Stimulated activated CD4-positive, alpha-beta T cell treated with anti-CD3 and anti-CD28 coated beads, Interleukin-2, amount 100 ng/mL, for 48 hours (primary cell): Measurements from ENCODE around the gene OLIG1.

Experiments used
- DNase-seq, 2 donors: peaks; one replicate each; pipeline ENCODE4 v3.0.0-alpha.2; 2020

The OLIG1 gene

DNA sequence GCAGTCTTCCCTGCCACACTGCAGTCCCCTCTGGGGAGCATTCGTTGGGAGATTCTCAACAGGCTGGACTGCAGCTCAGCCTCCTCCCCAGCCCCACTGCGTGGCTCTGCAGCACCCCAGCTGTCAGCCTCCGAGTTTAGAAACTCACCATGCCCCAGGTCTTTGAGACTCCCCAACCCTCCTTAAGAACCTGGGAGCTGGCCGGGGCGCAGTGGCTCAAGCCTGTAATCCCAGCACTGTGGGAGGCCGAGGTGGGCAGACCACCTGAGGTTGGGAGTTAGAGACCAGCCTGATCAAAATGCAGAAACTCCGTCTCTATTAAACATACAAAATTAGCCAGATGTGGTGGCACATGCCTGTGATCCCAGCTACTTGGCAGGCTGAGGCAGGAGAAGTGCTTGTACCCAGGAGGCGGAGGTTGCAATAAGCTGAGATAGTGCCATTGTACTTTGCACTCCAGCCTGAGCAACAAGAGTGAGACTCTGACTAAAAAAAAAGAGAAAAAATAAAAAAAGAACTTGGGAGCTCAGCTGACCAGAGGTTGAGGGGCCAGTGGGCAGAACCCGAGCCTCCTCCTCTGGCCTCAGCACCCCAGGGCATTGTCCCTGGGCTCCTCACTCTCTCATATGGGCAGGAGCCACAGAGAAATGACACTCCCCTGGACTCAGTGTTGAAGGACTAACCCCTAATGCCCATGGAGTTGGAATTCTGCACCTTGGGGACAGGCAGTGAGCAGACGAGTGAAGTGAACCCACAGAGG, 38.6 kb upstream of the OLIG1 start:
- no peak for DNase-seq

DNA sequence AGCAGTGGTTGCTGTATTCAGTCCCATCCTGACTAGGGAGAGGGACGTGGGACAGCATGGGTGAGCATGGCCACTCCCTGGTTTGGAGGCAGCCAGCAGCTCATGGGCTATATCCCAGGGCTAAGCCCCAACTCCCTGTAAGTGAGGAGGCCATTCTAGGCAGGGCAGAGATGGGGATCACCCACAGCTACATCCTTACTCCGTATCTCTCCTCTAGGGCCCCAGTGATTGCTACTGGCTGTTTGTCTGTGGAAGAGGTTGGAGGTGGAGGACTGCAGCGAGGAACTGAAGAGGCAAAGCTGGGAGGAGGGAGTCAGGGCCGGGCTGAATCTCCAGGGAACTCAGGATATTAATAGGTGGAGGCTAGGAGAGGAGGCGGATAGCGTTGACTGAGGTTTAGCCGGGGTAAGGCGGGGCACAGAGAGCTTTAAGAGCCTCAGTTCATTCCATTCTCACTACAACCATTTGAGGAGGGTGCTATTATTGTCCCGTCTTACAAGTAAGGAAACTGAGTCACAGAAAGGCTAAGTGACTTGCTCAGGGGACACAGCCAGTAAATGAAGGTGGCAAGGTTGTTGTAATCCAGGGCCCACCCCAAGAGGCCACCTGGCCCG, 37.4 kb upstream of the OLIG1 start:
- no peak for DNase-seq

DNA sequence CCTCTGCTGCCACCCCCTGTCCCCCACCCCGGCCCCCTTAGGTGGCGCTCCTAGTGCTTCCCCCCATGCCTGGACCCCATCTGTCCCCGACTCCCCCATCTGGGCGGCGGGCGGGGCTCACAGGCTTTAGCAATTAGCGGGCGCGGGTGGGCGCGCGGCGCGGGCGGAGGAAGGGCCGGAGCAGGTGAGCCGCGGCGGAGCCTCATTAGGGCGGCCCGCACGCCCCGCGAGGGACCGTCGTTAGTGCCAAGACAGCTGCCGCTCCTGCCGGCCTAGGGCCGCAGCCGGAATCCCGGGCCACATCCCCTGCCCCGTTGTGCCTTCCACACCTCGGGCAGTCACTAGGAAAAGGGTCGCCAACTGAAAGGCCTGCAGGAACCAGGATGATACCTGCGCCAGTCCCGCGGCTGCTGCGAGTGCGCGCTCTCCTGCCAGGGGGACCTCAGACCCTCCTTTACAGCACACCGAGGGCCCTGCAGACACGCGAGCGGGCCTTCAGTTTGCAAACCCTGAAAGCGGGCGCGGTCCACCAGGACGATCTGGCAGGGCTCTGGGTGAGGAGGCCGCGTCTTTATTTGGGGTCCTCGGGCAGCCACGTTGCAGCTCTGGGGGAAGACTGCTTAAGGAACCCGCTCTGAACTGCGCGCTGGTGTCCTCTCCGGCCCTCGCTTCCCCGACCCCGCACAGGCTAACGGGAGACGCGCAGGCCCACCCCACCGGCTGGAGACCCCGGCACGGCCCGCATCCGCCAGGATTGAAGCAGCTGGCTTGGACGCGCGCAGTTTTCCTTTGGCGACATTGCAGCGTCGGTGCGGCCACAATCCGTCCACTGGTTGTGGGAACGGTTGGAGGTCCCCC, 36.6 kb upstream of the OLIG1 start:
- no peak for DNase-seq

DNA sequence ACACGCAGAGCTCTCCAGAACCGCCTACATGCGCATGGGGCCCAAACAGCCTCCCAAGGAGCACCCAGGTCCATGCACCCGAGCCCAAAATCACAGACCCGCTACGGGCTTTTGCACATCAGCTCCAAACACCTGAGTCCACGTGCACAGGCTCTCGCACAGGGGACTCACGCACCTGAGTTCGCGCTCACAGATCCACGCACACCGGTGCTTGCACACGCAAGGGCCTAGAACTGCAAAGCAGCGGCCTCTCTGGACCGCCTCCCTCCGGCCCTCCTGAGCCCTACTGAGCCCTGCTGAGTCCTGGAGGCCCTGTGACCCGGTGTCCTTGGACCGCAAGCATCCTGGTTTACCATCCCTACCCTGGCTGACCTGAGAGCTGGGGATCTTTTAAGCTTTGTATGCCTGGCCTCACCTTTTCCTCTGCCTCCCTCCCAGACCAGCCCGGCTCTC, 36.0 kb upstream of the OLIG1 start:
- no peak for DNase-seq

DNA sequence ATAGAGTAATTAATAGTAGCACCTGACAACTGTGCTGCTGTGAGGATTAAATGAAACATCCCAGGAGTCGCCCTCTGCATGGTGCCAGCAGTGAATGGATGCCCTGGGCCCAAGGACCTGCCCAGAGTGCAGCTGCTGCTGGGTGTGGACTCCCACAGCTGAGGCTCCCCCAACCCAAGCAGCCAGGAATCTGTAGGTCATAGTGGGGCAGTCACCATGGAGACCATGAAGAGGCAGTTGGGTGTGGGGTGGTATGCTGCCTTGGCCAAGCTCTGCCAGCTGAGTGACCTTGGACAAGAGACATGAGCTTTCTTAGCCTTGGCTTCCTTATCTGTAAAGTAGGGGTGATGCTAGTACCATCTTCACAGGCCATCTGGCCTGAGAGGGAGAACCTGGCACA, 34.8 kb upstream of the OLIG1 start:
- DNase-seq: no peak

DNA sequence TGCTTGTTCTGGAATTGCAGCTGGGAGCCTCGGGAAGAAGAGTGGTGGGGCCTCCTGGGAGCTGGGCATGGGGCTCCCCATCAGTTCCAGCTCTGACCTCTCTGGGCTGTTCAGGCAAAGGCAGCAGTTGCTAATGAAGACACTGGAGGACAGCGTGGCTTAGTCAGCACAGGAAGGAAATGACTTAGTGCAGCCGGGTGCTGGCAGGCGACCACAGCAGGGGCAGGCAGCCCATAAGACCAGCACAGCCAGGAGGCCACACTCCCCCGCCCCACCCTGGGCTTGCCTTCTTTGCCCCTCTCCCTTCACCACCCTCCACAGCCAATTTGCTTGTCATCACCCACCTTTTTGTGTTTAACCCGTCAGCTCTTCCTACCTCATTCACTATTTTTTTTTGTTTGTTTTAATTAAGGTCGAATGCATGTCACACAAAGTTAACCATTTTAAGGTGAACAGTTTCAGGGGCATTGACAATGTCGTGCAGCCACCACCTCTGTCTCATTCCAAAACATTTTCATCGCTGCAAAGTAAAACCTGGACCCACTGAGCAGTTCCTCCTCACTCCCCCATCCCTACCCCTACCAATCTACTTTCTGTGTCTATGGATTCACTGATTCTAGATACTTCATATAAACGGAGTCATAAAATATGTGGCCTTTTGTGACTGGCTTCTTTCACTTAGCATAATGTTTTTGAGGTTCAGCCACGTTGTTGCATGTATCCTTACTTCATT, 33.3 kb upstream of the OLIG1 start:
- DNase-seq: no peak

DNA sequence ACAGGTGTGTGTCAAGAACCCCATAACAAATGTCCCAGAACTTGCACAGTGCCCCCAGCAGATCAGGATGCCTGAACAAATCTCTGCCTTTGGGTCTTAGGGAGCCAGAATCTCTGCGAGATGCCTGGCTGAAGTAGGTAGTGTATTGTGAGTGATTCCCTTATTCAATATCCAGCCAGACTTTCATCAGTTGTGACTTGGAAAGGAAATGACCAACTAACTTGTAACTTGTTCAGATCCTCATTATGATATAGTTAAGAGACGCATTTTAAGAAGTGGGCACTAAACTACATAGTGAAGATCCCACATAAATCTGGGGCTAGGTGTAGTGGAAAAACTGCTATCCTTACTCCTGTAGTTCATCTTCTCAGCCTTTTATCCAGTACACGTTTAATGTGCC, 32.4 kb upstream of the OLIG1 start:
- no peak for DNase-seq

DNA sequence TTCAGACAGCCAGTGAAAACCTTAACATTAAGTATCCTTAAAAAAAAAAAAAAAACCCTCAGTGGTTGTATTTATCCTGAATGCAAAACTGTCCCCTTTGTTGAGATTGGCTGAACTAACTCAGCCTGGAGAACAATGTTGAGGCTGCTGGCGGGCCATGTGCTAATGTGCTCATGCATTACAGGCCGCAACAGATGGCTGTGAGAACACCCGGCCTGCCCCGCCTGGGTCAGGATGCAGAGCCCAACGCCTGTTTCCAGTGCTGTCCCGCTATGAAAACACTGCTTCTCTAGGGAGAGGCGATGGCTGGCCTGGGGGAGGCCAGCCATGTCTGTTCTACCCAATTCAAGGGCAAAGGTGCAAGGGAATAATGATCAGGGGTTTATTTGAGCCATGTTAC, 30.4 kb upstream of the OLIG1 start:
- no peak for DNase-seq

DNA sequence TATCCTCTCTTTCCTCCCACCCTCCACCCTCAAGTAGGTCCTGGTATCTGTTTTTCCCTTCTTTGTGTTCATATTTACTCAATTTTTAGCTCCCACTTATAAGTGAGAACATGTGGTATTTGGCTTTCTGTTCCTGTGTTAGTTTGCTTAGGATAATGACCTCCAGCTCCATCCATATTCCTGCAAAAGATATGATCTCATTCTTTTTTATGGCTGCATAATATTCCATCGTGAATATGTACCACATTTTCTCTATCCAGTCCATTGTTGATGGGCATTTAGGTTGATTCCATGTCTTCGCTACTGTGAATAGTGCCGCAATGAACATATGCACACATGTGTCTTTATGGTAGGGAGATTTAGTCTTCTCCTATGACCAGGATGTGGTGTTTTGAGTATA, 29.7 kb upstream of the OLIG1 start:
- no peak for DNase-seq

DNA sequence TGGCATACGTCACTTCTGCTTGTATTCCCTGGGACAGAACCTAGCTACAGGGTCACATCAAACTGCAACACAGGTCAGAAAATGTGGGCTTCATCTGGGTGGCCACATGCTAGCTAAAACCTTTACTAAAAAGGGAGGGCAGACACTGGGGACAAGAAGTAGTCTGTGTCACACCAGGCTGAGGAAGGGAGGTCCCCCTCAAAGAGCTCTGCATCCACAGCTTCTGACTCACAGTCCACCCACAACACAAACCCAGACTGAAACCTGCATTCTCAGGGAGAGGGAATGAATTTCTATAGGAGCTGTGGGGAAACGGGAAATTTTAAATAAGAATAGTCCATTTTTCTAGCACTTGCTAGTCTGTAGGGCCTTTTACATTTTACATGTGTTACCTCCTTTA, 28.0 kb upstream of the OLIG1 start:
- no peak for DNase-seq

DNA sequence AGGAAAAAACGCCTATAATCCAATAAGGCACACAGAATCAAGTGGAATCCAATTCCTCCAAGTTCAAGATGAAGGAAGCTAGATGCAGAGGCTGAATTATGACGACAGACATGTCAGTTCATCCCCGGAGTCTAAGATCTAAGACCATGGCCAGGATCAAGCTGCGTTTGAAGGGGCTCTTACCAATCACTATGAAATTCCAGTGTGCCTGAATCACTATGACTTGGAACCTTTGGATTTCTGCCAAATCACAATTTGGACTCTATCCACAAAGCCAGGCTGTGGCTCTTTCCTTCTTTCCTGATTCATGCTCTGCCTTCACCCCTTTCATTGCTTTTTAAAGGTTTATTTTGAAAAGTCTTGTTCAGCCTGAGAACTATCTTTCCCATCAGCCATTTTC, 27.1 kb upstream of the OLIG1 start:
- no peak for DNase-seq

DNA sequence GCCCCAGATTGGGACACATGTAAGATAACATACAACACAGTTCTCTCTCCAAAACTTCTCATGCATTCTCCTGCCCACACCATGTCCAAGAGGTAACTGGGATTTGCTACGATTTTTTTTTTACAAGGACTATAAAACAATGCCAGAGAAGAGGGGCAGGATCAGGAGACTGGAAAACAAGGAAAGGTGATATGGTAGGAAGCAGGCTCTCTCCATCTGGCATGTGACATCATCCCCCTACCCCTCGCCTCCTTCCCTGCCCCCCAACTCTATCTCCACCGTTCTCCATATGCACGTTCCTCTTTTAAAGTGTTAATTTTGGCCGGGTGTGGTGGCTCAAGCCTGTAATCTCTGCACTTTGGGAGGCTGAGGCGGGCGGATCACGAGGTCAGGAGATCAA, 23.5 kb upstream of the OLIG1 start:
- DNase-seq: no peak

DNA sequence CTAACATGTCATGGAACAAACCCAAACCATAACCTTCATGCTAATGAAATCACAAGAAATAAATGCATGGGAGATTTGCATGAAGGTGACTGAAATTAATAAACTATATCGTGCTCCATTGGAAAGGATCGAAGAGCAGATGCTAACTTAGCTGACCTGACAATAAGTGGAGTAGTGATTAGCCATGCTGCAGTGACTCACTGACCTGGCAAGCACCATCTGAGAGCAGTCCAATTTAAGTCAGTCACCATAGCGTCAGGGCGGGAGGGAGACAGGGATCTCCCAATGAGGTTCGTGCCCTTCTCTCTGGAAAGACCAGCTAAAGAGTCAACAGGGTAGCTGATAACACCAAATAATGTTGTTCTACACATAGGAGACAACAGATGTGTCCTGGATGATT, 22.7 kb upstream of the OLIG1 start:
- DNase-seq: no peak

DNA sequence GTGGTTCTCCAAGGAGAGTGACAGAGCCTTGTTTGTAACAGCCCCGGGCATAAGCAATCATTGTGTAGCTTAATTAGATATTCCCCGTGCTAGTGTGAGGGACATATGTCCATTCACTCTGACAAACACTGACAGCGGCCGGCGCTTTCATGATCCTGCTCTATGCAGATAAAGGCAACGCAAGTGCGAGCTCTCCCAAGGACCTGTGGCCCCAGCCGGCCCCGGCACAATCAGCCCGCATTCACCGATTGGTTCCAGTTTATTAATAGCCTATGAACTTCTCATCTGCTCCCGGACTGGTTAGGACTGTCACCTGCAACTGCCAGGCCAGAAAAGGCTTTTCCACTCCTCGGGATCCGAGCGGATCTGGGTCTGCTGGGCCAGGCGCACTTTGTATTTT, 18.0 kb upstream of the OLIG1 start:
- no peak for DNase-seq

DNA sequence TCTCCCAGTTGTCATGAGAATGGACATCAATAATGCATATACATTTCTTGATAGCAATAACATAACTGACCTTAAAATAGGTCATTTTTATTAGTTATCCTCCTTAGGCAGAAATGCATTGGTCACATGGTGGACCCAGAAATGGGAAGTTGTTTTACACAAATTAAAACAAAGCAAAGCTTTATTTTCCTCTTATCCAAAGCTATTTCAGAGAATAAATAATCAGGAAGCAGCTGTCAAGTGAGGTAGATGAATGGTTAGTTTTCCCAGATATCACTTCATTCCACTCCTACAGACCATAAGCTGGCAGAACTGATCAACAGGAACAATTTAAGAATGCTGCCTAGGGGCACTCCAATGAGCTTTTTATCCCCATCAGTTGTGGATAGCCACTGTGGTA, 16.0 kb upstream of the OLIG1 start:
- no peak for DNase-seq

DNA sequence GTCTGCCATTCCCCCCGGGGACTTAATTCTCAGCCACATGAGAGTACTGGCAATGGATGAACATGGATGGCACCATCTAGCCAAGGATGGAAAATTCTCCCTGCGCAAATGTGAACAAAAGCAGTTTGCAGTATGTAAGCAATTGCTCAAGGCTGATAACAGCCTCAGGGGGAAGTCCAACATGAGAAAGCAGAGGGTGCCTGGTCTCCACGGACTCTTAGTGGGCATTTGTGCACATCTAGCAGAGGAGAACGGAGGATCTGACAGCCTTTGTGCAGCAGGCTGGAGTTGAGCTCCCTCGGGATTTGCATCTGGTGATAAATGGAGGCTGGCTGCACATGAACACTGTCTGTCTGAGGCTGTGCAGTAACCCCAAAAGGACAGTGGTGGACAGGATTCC, 13.9 kb upstream of the OLIG1 start:
- DNase-seq: no peak

DNA sequence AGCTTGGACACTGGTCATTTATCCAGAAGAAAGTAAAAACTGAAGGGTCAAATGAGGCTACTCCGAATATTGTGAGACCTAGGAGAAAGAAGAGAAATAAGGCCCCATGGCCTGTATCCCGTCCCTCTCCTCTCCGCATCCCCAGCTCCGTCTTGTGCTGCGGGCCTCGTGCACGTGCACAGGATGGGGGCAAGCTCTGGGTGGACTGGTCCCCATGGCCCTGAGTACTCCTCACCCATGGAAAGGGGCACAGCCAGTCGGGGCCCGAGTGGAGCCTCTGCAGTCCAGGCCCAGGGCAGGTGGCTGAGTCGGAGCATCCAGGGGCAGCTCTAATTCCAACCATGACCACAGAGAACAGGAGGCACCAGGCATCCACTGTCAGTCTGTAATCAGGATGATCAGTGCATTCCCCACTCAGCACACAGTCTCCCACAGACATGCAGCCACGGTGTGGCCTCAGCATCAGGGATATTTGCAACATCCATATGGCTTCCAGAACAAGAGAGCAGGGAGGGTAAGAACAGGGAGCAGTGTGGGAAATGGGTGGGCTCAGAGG, 12.5 kb upstream of the OLIG1 start:
- DNase-seq: no peak

DNA sequence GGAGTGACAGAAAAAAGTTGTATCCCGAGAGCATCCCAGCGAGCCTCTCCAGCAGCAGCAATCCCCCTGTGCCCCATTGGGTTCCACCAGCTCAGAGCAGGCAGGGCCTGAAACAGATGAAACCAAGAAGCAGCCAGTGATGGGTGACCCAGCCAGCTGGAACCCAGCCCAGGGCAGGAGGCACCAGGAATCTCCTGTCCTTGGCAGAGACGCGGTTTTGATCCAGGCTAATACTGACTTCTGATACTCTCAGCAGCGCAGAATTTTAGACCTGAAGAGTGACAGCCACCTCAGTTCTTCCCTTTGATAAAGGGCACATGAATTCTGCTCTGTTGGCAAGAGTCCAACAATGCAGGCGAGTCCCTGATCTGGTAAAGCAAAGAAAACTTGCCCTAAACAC, 11.4 kb upstream of the OLIG1 start:
- no peak for DNase-seq

DNA sequence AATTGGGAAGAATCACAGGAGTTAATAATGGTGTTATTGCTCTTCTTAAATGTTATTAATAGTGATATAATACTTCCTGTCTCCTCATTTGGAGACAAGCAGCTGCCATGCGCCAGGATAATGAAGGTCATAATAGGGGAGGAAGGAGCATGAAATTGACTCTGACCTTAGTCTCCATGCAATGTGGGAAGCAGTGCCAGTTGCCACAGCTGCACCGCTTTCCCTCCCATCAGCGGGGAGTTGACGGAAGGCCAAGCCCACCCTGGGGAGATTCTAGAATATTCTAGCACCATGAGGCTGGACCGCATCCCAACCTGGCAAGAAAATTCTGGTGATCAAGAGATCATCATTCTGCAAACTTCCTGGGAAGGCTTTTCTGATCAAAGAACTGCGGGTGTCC, 11.0 kb upstream of the OLIG1 start:
- no peak for DNase-seq

DNA sequence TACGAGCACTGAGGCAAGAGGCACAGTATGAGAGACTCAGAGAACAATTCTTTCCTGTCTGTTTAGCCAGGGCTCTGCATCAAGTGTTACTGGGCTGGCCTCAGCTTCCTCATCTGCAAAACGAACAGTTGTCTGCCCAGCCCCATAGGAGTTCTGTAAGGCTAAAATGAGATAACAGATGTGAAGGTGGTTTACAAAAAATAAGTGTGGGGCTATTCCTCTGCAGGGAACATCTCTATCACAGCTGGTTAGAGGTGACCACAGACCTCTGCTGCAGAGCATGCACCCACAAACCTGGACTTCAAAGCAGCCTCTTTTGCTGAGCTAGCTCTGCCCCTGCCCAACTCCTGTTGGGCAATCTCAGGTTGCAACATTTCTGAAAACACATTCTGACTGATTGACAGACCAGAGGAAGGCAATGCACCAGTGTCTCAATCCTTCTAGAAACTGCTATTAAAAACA, 10.5 kb upstream of the OLIG1 start:
- DNase-seq: no peak

DNA sequence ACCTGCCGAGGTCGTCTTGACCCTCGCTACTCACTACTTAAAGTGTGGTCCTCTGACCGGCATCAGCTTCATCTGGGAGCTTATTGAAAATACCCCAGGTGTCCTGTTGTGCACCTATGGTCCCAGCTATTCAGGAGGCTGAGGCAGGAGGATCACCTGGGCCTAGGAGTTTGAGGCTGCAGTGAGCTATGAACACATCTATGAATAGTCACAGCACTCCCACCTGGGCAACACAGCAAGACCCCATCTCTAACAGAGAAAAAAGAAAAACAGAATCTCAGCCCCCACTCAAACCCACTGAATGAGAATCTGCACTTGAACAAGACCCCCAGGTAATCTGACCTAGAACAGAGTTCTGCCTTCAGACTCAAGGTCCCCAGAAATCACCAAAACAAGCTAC, 8.7 kb upstream of the OLIG1 start:
- no peak for DNase-seq

DNA sequence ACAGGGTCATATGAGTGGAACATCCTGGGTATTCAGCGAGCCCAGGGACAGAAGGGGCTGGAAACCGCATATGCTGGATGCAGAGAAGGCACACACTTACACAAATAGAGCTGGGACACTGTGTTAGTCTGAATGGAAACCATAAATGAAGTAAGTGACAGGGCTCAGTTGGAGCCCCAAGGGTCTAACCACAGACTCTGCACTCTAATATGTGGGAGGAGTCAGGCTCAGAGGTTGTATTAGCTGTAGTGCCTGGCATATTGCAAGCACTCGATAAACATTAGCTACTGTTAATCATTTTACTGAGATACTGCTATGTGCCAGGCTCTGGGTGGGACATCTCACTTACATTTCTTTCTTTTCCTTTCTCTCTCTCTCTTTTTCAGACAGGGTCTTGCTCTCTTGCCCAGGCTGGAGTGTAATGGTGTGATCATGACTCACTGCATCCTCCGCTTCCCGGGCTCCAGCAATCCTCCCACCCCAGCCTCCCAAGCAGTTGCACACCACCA, 6.5 kb upstream of the OLIG1 start:
- DNase-seq: no peak
